ENCODE results near the gene ATP2B3.

ATP2B3 gene

DNA sequence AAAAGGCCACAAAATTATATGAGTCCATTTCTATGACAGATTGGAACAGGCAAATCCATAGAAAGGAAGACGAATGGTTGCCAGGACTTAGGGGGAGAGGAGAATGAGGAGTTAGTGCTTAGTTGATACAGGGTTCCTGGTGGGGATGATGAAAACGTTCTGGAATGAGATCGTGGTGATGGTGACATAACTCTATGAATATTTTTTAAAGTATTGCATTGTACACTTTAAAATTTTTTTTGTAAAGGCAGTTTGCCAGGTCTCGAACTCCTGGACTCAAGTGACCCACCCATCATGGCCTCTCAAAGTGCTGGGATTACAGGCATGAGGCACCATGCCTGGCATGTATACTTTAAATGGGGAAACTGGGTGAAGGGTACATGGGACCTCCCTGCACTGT, 91.4 kb downstream of the ATP2B3 start:
- TF ChIP-seq EGR1 (IDR thresholded peaks at IDR 0.05) (no peak), TCF12 (IDR thresholded peaks at IDR 0.05; ENCODE audit: low read depth) (no peak), CEBPB (IDR thresholded peaks at IDR 0.05) (no peak), NFIC (IDR thresholded peaks at IDR 0.05) (no peak)
- TF ChIP-seq, protein P1, sequence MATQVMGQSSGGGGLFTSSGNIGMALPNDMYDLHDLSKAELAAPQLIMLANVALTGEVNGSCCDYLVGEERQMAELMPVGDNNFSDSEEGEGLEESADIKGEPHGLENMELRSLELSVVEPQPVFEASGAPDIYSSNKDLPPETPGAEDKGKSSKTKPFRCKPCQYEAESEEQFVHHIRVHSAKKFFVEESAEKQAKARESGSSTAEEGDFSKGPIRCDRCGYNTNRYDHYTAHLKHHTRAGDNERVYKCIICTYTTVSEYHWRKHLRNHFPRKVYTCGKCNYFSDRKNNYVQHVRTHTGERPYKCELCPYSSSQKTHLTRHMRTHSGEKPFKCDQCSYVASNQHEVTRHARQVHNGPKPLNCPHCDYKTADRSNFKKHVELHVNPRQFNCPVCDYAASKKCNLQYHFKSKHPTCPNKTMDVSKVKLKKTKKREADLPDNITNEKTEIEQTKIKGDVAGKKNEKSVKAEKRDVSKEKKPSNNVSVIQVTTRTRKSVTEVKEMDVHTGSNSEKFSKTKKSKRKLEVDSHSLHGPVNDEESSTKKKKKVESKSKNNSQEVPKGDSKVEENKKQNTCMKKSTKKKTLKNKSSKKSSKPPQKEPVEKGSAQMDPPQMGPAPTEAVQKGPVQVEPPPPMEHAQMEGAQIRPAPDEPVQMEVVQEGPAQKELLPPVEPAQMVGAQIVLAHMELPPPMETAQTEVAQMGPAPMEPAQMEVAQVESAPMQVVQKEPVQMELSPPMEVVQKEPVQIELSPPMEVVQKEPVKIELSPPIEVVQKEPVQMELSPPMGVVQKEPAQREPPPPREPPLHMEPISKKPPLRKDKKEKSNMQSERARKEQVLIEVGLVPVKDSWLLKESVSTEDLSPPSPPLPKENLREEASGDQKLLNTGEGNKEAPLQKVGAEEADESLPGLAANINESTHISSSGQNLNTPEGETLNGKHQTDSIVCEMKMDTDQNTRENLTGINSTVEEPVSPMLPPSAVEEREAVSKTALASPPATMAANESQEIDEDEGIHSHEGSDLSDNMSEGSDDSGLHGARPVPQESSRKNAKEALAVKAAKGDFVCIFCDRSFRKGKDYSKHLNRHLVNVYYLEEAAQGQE (IDR thresholded peaks at IDR 0.05; ENCODE audit: low read depth) = no peak

DNA sequence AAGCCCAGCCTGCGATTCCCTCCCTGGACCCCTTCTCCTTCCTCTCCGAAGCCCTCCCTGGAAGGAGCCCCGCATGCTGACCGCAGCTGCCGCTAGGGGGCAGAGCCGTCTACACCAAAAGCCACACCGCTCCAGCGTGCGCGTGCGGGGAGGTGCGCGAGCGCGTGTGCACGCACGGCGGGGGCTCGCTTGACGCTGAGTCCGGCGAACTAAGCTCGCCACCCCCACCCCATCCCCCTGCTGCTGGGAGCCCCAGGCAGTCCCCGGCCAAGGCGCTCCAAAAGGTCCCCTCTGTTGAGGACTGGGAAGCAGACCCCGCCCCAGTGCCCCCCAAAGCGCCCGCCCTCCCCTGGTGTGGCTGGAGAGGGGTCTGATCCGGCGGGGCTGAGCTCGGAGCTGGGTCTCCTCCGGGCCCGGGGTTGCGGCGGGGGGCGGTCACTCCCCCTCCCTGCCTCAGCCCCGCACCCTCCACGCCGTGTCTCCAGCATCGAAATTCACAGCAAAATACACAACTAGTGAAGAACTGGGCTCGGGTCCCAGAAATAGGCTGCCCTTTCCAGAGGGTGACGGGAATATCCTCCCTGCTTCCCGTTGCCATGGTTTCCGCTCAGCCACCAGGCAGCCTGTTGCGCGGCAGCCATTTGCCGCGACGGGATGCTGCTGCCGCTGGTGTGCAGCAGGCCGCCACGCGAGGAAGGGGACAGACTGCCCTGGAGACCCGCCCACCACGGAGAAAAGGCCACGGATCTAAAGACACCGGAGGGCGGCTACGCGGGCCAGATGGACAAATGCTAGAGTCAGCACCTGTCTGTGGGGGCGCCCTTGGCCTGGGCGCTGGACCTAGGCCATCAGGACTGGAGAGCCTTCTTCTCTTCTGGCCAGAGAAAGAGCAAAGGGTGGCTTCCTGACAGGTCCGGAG, 92.7 kb downstream of the ATP2B3 start:
- TF ChIP-seq TCF12 (IDR thresholded peaks at IDR 0.05; ENCODE audit: low read depth) = no peak
- no peak for TF ChIP-seq CEBPB (IDR thresholded peaks at IDR 0.05)
- TF ChIP-seq CREB1 (IDR thresholded peaks at IDR 0.05; ENCODE audit: low read depth) = no peak
- no peak for TF ChIP-seq TAF1 (IDR thresholded peaks at IDR 0.05; ENCODE audit: low read depth)
- peak; percentile 70 for TF ChIP-seq RAD21 (IDR thresholded peaks at IDR 0.05; ENCODE audit: low read depth)
- no peak for TF ChIP-seq NFIC (IDR thresholded peaks at IDR 0.05)
- TF ChIP-seq TEAD4 (IDR thresholded peaks at IDR 0.05) = no peak
- TF ChIP-seq, protein P1 (IDR thresholded peaks at IDR 0.05; ENCODE audit: low read depth) = no peak
- no peak for TF ChIP-seq EGR1 (IDR thresholded peaks at IDR 0.05)
- no peak for TF ChIP-seq YY1 (IDR thresholded peaks at IDR 0.05; ENCODE audit: low read depth)
- TF ChIP-seq, protein P2, sequence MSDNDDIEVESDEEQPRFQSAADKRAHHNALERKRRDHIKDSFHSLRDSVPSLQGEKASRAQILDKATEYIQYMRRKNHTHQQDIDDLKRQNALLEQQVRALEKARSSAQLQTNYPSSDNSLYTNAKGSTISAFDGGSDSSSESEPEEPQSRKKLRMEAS (IDR thresholded peaks at IDR 0.05) = peak; percentile 81
- TF ChIP-seq ZBTB7A (IDR thresholded peaks at IDR 0.05; ENCODE audit: low read depth) = no peak
- no peak for TF ChIP-seq FOXM1 (IDR thresholded peaks at IDR 0.05; ENCODE audit: borderline replicate concordance, low read depth)

DNA sequence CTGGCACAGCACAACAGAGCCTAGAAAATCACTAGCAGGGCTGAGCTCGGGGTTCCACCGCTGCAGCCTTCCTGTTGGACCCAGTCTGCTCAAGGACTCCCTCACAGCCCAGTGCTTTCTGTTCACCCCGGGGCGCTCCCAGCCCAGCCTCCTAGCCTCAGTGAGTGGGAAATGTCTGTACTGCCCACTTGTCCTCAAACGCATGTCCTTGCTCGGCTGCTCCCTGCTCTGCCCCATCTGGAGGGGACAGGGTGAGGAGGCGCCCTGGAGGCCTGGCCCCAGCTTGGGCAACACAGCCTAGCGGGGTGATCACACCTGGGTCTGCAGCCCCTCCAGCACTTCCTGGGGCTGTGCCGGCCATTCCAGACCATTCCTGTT, 93.4 kb downstream of the ATP2B3 start:
- TF ChIP-seq RAD21 (IDR thresholded peaks at IDR 0.05; ENCODE audit: low read depth) (no peak), CREB1 (IDR thresholded peaks at IDR 0.05; ENCODE audit: low read depth) (no peak), TEAD4 (IDR thresholded peaks at IDR 0.05) (no peak), YY1 (IDR thresholded peaks at IDR 0.05; ENCODE audit: low read depth) (no peak), EGR1 (IDR thresholded peaks at IDR 0.05) (no peak), ZBTB7A (IDR thresholded peaks at IDR 0.05; ENCODE audit: low read depth) (no peak), EP300 (IDR thresholded peaks at IDR 0.05; ENCODE audit: borderline replicate concordance) (no peak), TAF1 (IDR thresholded peaks at IDR 0.05; ENCODE audit: low read depth) (no peak), NFIC (IDR thresholded peaks at IDR 0.05) (no peak), TCF12 (IDR thresholded peaks at IDR 0.05; ENCODE audit: low read depth) (no peak), FOXM1 (IDR thresholded peaks at IDR 0.05; ENCODE audit: borderline replicate concordance, low read depth) (no peak), CEBPB (IDR thresholded peaks at IDR 0.05) (no peak)
- TF ChIP-seq, protein P2 (IDR thresholded peaks at IDR 0.05) = no peak
- TF ChIP-seq, protein P3, sequence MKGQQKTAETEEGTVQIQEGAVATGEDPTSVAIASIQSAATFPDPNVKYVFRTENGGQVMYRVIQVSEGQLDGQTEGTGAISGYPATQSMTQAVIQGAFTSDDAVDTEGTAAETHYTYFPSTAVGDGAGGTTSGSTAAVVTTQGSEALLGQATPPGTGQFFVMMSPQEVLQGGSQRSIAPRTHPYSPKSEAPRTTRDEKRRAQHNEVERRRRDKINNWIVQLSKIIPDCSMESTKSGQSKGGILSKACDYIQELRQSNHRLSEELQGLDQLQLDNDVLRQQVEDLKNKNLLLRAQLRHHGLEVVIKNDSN (IDR thresholded peaks at IDR 0.05) = no peak
- TF ChIP-seq, protein P1 (IDR thresholded peaks at IDR 0.05; ENCODE audit: low read depth) = no peak

DNA sequence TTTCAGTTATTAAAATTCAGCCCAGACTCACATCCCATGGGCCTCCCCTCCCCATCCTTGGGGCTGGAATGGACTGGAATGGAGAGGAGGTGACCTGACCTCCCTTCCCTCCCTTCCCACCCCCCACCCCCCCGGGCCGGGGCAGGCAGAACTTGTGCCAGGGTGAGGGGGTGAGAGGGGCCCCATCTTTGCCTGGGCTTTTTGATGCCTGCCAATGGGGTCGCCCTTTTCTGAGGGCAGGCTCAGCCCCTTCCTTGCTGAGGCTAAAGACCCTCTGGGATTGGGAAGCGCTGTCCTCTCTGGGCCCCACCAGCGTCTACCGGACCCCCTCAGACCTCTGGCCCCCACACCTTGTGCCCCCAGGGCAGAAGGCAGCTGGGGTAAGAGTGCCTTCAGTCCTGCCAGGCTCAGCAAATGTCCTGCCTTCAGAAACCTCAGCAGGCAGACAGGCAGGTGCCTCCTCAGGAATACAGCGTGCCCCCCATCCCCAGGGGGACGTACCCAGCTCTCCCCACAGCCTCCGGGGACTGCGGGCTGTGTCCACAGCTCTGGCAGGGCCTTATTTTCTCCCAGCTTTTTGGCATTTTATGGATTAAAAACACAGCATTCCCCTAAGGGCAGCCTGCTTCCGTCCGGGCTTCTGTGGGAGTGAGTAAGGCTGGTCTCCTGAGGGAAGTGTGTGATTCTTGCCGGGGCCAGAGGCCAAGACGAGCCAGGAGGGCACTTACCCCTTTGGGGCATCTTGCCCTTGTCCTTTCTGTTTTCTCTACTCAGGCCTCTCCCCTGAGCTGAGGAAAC, 94.1 kb downstream of the ATP2B3 start:
- TF ChIP-seq YY1 (IDR thresholded peaks at IDR 0.05; ENCODE audit: low read depth) = no peak
- TF ChIP-seq, protein P2 (IDR thresholded peaks at IDR 0.05) = no peak
- TF ChIP-seq TCF12 (IDR thresholded peaks at IDR 0.05; ENCODE audit: low read depth) = no peak
- TF ChIP-seq CREB1 (IDR thresholded peaks at IDR 0.05; ENCODE audit: low read depth) = no peak
- TF ChIP-seq NFIC (IDR thresholded peaks at IDR 0.05) = no peak
- TF ChIP-seq TEAD4 (IDR thresholded peaks at IDR 0.05) = no peak
- no peak for TF ChIP-seq ZBTB7A (IDR thresholded peaks at IDR 0.05; ENCODE audit: low read depth)
- TF ChIP-seq EP300 (IDR thresholded peaks at IDR 0.05; ENCODE audit: borderline replicate concordance) = no peak
- TF ChIP-seq RAD21 (IDR thresholded peaks at IDR 0.05; ENCODE audit: low read depth) = no peak
- TF ChIP-seq, protein P1 (IDR thresholded peaks at IDR 0.05; ENCODE audit: low read depth) = no peak
- TF ChIP-seq, protein P3 (IDR thresholded peaks at IDR 0.05) = no peak
- TF ChIP-seq FOXM1 (IDR thresholded peaks at IDR 0.05; ENCODE audit: borderline replicate concordance, low read depth) = no peak
- TF ChIP-seq CEBPB (IDR thresholded peaks at IDR 0.05) = no peak

Measured in Ishikawa (cell line).